ENCODE results near the gene CYSLTR2.
"Not testable (repeated sequence)": the region's sequence is repeated elsewhere in the genome, so short reads cannot be mapped to it uniquely, and the experiment has no call there.

The CYSLTR2 gene

GRCh38 chr13:48696676-48697075, 42.9 kb downstream of the CYSLTR2 start:
- not testable (repeated sequence) for DNase-seq

- DNase-seq: no peak
Measured at GRCh38 chr13:48707405-48707804, 53.7 kb downstream of the CYSLTR2 start.

- no peak for DNase-seq
Measured at GRCh38 chr13:48708764-48709163, 55.0 kb downstream of the CYSLTR2 start.

- no peak for DNase-seq
Measured at GRCh38 chr13:48709213-48709612, 55.5 kb downstream of the CYSLTR2 start.

GRCh38 chr13:48710160-48710559, 56.4 kb downstream of the CYSLTR2 start:
- DNase-seq: no peak

- no peak for DNase-seq
Measured at GRCh38 chr13:48712141-48712540, 58.4 kb downstream of the CYSLTR2 start.

- no peak for DNase-seq
Measured at GRCh38 chr13:48715977-48716376, 62.2 kb downstream of the CYSLTR2 start.

GRCh38 chr13:48720621-48721020, 66.9 kb downstream of the CYSLTR2 start:
- no peak for DNase-seq

- DNase-seq: no peak
Measured at GRCh38 chr13:48723168-48723567, 69.4 kb downstream of the CYSLTR2 start.

GRCh38 chr13:48725271-48725670, 71.5 kb downstream of the CYSLTR2 start:
- DNase-seq: no peak

GRCh38 chr13:48726711-48727110, 73.0 kb downstream of the CYSLTR2 start:
- no peak for DNase-seq

GRCh38 chr13:48727241-48728011, 73.7 kb downstream of the CYSLTR2 start:
- no peak for DNase-seq

GRCh38 chr13:48728226-48728625, 74.5 kb downstream of the CYSLTR2 start:
- no peak for DNase-seq

- DNase-seq: no peak
Measured at GRCh38 chr13:48728876-48729275, 75.1 kb downstream of the CYSLTR2 start.

GRCh38 chr13:48729856-48730255, 76.1 kb downstream of the CYSLTR2 start:
- no peak for DNase-seq

GRCh38 chr13:48731001-48731658, 77.4 kb downstream of the CYSLTR2 start:
- DNase-seq: no peak

- peak; percentile 19 for DNase-seq
Measured at GRCh38 chr13:48731957-48732569, 78.3 kb downstream of the CYSLTR2 start.

GRCh38 chr13:48733739-48734335, 80.1 kb downstream of the CYSLTR2 start:
- no peak for DNase-seq

GRCh38 chr13:48735571-48735970, 81.8 kb downstream of the CYSLTR2 start:
- no peak for DNase-seq

GRCh38 chr13:48737689-48738088, 84.0 kb downstream of the CYSLTR2 start:
- no peak for DNase-seq

- no peak for DNase-seq
Measured at GRCh38 chr13:48738311-48738710, 84.6 kb downstream of the CYSLTR2 start.

GRCh38 chr13:48739386-48739964, 85.7 kb downstream of the CYSLTR2 start:
- no peak for DNase-seq

- DNase-seq: no peak
Measured at GRCh38 chr13:48741377-48741776, 87.6 kb downstream of the CYSLTR2 start.
